ENCODE results near the gene B2M. TPM values are rescaled to one million over a fixed set of nuclear protein-coding genes. Genes with fewer than 3 reads are reported as not detected.
A peak's percentile ranks its signal among the peaks of the same experiment; 100 is the strongest.

B2M gene
- total and polyA plus RNA-seq, 10 of the 15 experiments (the other 5 are each of a cell fraction or from before 2014, with no cell fraction given), result 2,901 to 22,794 (median 8,374) TPM

- TF ChIP-seq CEBPZ (IDR thresholded peaks at IDR 0.05; ENCODE audit: low read depth, low read length), result no peak
- TF ChIP-seq PAX5 (IDR thresholded peaks at IDR 0.05; ENCODE audit: borderline replicate concordance, low read depth, low read length), result peak; percentile 70
- TF ChIP-seq BCL11A (IDR thresholded peaks at IDR 0.05; ENCODE audit: low read depth, low read length), result no peak
- peak; percentile 49 for TF ChIP-seq HCFC1 (IDR thresholded peaks at IDR 0.05; ENCODE audit: low read length)
- no peak; the same call in 1 of the 2 replicates for TF ChIP-seq MTA3 (IDR thresholded peaks at IDR 0.05; ENCODE audit: borderline replicate concordance, low read length)
- no peak for TF ChIP-seq SMARCA5 (IDR thresholded peaks at IDR 0.05)
- TF ChIP-seq NR2C2 (IDR thresholded peaks at IDR 0.05; ENCODE audit: borderline replicate concordance, control insufficient read depth, insufficient read length, low read depth), result no peak
- TF ChIP-seq TBL1XR1 (IDR thresholded peaks at IDR 0.05; ENCODE audit: low read depth, low read length), result peak; percentile 70
- no peak for TF ChIP-seq ZZZ3 (IDR thresholded peaks at IDR 0.05; ENCODE audit: control insufficient read depth, insufficient read length, low read depth)
- peak; percentile 82 for TF ChIP-seq YY1 (IDR thresholded peaks at IDR 0.05; ENCODE audit: low read depth, low read length)
- peak; percentile 10; the same call in 1 of the 2 replicates for TF ChIP-seq SIN3A (IDR thresholded peaks at IDR 0.05; ENCODE audit: low read depth, low read length)
- TF ChIP-seq BACH1 (IDR thresholded peaks at IDR 0.05; ENCODE audit: borderline replicate concordance), result no peak; the same call in none of the 2 replicates
- TF ChIP-seq RELB (IDR thresholded peaks at IDR 0.05; ENCODE audit: low read depth), result peak; percentile 51; the same call in 1 of the 2 replicates
- TF ChIP-seq IRF4 (IDR thresholded peaks at IDR 0.05; ENCODE audit: low read depth, low read length), result peak; percentile 73; the same call in 1 of the 2 replicates
- TF ChIP-seq BHLHE40 (IDR thresholded peaks at IDR 0.05; ENCODE audit: borderline replicate concordance in 1 of 2, low read depth in 2 of 2, low read length in 1 of 2), result peak; percentile 97 to 98
- peak; percentile 71; the same call in 1 of the 2 replicates for TF ChIP-seq RB1 (IDR thresholded peaks at IDR 0.05; ENCODE audit: borderline replicate concordance)
- TF ChIP-seq CBFB (IDR thresholded peaks at IDR 0.05; ENCODE audit: low read depth), result peak; percentile 97
- TF ChIP-seq NR2C1 (IDR thresholded peaks at IDR 0.05), result no peak
- peak; percentile 99 for TF ChIP-seq MLLT1 (IDR thresholded peaks at IDR 0.05)
- TF ChIP-seq E2F4 (IDR thresholded peaks at IDR 0.05; ENCODE audit: low read depth, low read length), result peak; percentile 62
- no peak for TF ChIP-seq CTCF (IDR thresholded peaks at IDR 0.05 in 2 of 3, conservative IDR thresholded peaks at IDR 0.05 in 1 of 3; ENCODE audit: control insufficient read depth in 2 of 3, extremely low read depth in 1 of 3, insufficient read depth in 1 of 3, low read depth in 3 of 3, low read length in 3 of 3)
Observed at GRCh38 chr15:44711096-44711742, at the start of gene B2M, which contains the start of gene PATL2 (continued).
